ENCODE data around the gene F7. TPM values are rescaled to one million over a fixed set of nuclear protein-coding genes. Genes with fewer than 3 reads are reported as not detected.

Gene F7
- total and polyA plus RNA-seq, 2 of the 4 experiments (the other 2 are of a cell fraction) = under 0.01 to 0.07 TPM

DNA sequence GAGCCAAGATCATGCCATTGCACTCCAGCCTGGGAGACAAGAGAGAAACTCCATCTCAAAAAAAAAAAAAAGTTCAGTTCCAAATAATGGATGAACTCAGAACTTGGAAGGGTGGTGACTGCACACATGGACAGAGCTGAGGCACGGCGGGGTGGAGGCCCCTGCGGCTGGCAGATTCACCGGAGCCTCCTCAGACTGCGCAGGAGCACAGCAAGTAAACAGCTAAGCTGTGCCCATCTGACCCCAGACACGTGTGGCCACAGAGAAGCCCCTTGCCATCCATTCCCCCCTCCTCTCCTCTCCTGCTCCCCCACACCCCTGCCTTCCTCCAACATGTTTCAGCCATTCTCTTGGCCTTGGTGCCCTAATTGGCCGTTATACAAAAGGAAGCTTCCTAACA is 37.3 kb downstream of the F7 start:
- H2AFZ ChIP-seq (replicated peaks; ENCODE audit: low read length, poor library complexity) = peak overlapping the region; percentile 21
- no peak overlapping the region for H3K4me3 ChIP-seq (ENCODE audit: insufficient read depth, low read depth, low read length)
- no peaks in the 10 kb centered on the region for H4K20me1 ChIP-seq (ENCODE audit: insufficient read depth, low read length)
- dilution Hi-C loops (cut with HindIII; ENCODE audit: low sequenced_read_pairs, unreplicated experiment) (no loop called here), intact Hi-C loops (cut with micrococcal nuclease) (no loop called here), in situ Hi-C loops (cut with MboI; ENCODE audit: low sequenced_read_pairs) (no loop called here)
- no peak overlapping the region for H2BK20ac ChIP-seq (ENCODE audit: low read depth, low read length)
- no peak overlapping the region for H2AK9ac ChIP-seq (replicated peaks; ENCODE audit: low read depth, low read length, poor library complexity)
- no peaks in the 10 kb centered on the region for H3K79me1 ChIP-seq (ENCODE audit: low read depth in 1 of 2, low read length in 2 of 2)
- no TSS peak for BruUV-seq (replicated peaks)
- H3K27ac ChIP-seq (ENCODE audit: insufficient read depth, low read length) = no peak overlapping the region
- 82% methylated on average over 7 of the region's 7 CpGs; no CpG with 5 or more reads in 1 of the 2 experiments for WGBS, 2 experiments (ENCODE audit: extremely low coverage in 2 of 2, insufficient read length in 1 of 2)
- H3K56ac ChIP-seq (ENCODE audit: extremely low read depth, insufficient read depth, low read length) = no peak overlapping the region
- DNase-seq (no peak), ATAC-seq (ENCODE audit: low read depth) (no peak)
- no peak overlapping the region for H2BK15ac ChIP-seq (ENCODE audit: low read depth, low read length)
- H3K9me3 ChIP-seq (ENCODE audit: control insufficient read depth, insufficient read depth, low read length) = no peaks in the 10 kb centered on the region
- CTCF ChIA-PET = interaction anchor here (0.6 kb wide), 2 partner anchors 16 to 23 kb away, joined by 3 to 10 read pairs; no protein-coding TSS in a partner anchor
- H3K14ac ChIP-seq (replicated peaks; ENCODE audit: low read depth, low read length) = no peak overlapping the region
- POLR2A ChIA-PET (ENCODE audit: unreplicated experiment) = no interaction called here
- H3K27me3 ChIP-seq (ENCODE audit: control insufficient read depth, insufficient read depth, low read length) = peaks cover 4% of the 10 kb centered on the region; the same call in 1 of the 2 replicates
- no peak overlapping the region for H2BK5ac ChIP-seq (ENCODE audit: low read depth, low read length, poor library complexity, severe bottlenecking)
- no peaks in the 10 kb centered on the region; the same call in 1 of the 2 replicates for H3K9me1 ChIP-seq (ENCODE audit: insufficient read depth, low read length)
- H4K8ac ChIP-seq (ENCODE audit: low read depth in 2 of 2, low read length in 2 of 2) = no peak overlapping the region
- H2BK120ac ChIP-seq (ENCODE audit: low read depth, low read length) = no peak overlapping the region
- H3K23ac ChIP-seq (ENCODE audit: low read depth, low read length) = no peak overlapping the region
- no peaks in the 10 kb centered on the region for H3K4me1 ChIP-seq (ENCODE audit: control insufficient read depth, insufficient read depth, low read length)
- H3K18ac ChIP-seq (ENCODE audit: low read depth, low read length) = no peak overlapping the region
- no peak overlapping the region for H3K9ac ChIP-seq (ENCODE audit: low read depth, low read length)
- no peak overlapping the region for H3K4me2 ChIP-seq (ENCODE audit: low read depth, low read length)
- H3K36me3 ChIP-seq (ENCODE audit: control insufficient read depth, insufficient read depth, low read length) = 0 out of 2 replicates have a peak, but pooled peaks cover 1% of the 10 kb centered on the region
- H3K4ac ChIP-seq (ENCODE audit: low read depth, low read length) = no peak overlapping the region
- H2AK5ac ChIP-seq (ENCODE audit: low read depth, low read length) = no peak overlapping the region
- no peak overlapping the region for H4K5ac ChIP-seq (ENCODE audit: low read depth, low read length)
- TF ChIP-seq, protein P1, sequence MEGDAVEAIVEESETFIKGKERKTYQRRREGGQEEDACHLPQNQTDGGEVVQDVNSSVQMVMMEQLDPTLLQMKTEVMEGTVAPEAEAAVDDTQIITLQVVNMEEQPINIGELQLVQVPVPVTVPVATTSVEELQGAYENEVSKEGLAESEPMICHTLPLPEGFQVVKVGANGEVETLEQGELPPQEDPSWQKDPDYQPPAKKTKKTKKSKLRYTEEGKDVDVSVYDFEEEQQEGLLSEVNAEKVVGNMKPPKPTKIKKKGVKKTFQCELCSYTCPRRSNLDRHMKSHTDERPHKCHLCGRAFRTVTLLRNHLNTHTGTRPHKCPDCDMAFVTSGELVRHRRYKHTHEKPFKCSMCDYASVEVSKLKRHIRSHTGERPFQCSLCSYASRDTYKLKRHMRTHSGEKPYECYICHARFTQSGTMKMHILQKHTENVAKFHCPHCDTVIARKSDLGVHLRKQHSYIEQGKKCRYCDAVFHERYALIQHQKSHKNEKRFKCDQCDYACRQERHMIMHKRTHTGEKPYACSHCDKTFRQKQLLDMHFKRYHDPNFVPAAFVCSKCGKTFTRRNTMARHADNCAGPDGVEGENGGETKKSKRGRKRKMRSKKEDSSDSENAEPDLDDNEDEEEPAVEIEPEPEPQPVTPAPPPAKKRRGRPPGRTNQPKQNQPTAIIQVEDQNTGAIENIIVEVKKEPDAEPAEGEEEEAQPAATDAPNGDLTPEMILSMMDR (conservative IDR thresholded peaks at IDR 0.05; ENCODE audit: low read depth, low read length) = no peak
- no peak for TF ChIP-seq FOS (IDR thresholded peaks at IDR 0.05; ENCODE audit: low read depth, low read length)
- H4K91ac ChIP-seq (ENCODE audit: insufficient read depth, low read depth, low read length) = no peak overlapping the region
